ENCODE data around the gene POU2AF1. TPM values are rescaled to one million over a fixed set of nuclear protein-coding genes. Genes with fewer than 3 reads are reported as not detected.

POU2AF1 gene
- total RNA-seq, 2 experiments from 2014 or later, result 0.48 to 0.62 TPM

Small RNA genes lying within 50 kb of the gene (microRNA-seq; reads per million reads assigned to microRNA genes)
- not detected for gene MIR4491 (ENCODE audit: borderline microRNAs expressed, borderline replicate concordance)

Other genes with a start within 250 kb of the POU2AF1 start
- gene POU2AF2, start 133.6 kb downstream of the POU2AF1 start, total RNA-seq, result not detected
- gene POU2AF3, start 80.7 kb downstream of the POU2AF1 start, total RNA-seq, result not detected
- gene BTG4, start 133.1 kb upstream of the POU2AF1 start, total RNA-seq, result not detected
- not detected for gene HOATZ, start 135.5 kb upstream of the POU2AF1 start, total RNA-seq
- 1 to 10 TPM; 3.5 to 4.1 TPM for gene LAYN, start 161.4 kb upstream of the POU2AF1 start, total RNA-seq
- 1 to 10 TPM; 3.5 to 3.8 TPM for gene SIK2, start 223.2 kb upstream of the POU2AF1 start, total RNA-seq